Measurements from ENCODE around the gene TMPRSS4.

GRCh38 chr11:118161786-118162185 is 84.9 kb downstream of the TMPRSS4 start:
- TF ChIP-seq EZH2phosphoT487 (IDR thresholded peaks at IDR 0.05; ENCODE audit: borderline replicate concordance, low read depth) = no peak
- TF ChIP-seq, protein P1, sequence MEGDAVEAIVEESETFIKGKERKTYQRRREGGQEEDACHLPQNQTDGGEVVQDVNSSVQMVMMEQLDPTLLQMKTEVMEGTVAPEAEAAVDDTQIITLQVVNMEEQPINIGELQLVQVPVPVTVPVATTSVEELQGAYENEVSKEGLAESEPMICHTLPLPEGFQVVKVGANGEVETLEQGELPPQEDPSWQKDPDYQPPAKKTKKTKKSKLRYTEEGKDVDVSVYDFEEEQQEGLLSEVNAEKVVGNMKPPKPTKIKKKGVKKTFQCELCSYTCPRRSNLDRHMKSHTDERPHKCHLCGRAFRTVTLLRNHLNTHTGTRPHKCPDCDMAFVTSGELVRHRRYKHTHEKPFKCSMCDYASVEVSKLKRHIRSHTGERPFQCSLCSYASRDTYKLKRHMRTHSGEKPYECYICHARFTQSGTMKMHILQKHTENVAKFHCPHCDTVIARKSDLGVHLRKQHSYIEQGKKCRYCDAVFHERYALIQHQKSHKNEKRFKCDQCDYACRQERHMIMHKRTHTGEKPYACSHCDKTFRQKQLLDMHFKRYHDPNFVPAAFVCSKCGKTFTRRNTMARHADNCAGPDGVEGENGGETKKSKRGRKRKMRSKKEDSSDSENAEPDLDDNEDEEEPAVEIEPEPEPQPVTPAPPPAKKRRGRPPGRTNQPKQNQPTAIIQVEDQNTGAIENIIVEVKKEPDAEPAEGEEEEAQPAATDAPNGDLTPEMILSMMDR (IDR thresholded peaks at IDR 0.05) = no peak
- TF ChIP-seq, protein P2, sequence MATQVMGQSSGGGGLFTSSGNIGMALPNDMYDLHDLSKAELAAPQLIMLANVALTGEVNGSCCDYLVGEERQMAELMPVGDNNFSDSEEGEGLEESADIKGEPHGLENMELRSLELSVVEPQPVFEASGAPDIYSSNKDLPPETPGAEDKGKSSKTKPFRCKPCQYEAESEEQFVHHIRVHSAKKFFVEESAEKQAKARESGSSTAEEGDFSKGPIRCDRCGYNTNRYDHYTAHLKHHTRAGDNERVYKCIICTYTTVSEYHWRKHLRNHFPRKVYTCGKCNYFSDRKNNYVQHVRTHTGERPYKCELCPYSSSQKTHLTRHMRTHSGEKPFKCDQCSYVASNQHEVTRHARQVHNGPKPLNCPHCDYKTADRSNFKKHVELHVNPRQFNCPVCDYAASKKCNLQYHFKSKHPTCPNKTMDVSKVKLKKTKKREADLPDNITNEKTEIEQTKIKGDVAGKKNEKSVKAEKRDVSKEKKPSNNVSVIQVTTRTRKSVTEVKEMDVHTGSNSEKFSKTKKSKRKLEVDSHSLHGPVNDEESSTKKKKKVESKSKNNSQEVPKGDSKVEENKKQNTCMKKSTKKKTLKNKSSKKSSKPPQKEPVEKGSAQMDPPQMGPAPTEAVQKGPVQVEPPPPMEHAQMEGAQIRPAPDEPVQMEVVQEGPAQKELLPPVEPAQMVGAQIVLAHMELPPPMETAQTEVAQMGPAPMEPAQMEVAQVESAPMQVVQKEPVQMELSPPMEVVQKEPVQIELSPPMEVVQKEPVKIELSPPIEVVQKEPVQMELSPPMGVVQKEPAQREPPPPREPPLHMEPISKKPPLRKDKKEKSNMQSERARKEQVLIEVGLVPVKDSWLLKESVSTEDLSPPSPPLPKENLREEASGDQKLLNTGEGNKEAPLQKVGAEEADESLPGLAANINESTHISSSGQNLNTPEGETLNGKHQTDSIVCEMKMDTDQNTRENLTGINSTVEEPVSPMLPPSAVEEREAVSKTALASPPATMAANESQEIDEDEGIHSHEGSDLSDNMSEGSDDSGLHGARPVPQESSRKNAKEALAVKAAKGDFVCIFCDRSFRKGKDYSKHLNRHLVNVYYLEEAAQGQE (IDR thresholded peaks at IDR 0.05; ENCODE audit: low read depth, low read length) = no peak
- TF ChIP-seq USF2 (IDR thresholded peaks at IDR 0.05; ENCODE audit: borderline replicate concordance, low read depth, low read length) = no peak
- no peak for TF ChIP-seq YY1 (IDR thresholded peaks at IDR 0.05; ENCODE audit: low read depth)
- TF ChIP-seq MXI1 (IDR thresholded peaks at IDR 0.05; ENCODE audit: low read depth, low read length) = no peak
- TF ChIP-seq, protein P3, sequence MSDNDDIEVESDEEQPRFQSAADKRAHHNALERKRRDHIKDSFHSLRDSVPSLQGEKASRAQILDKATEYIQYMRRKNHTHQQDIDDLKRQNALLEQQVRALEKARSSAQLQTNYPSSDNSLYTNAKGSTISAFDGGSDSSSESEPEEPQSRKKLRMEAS (IDR thresholded peaks at IDR 0.05; ENCODE audit: low read depth) = no peak
- no peak for TF ChIP-seq TEAD4 (IDR thresholded peaks at IDR 0.05; ENCODE audit: borderline replicate concordance, insufficient read depth)
- TF ChIP-seq, protein P4, sequence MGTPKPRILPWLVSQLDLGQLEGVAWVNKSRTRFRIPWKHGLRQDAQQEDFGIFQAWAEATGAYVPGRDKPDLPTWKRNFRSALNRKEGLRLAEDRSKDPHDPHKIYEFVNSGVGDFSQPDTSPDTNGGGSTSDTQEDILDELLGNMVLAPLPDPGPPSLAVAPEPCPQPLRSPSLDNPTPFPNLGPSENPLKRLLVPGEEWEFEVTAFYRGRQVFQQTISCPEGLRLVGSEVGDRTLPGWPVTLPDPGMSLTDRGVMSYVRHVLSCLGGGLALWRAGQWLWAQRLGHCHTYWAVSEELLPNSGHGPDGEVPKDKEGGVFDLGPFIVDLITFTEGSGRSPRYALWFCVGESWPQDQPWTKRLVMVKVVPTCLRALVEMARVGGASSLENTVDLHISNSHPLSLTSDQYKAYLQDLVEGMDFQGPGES (IDR thresholded peaks at IDR 0.05; ENCODE audit: low read depth, low read length) = no peak
- no peak for TF ChIP-seq RAD21 (IDR thresholded peaks at IDR 0.05; ENCODE audit: low read length)
- no peak for TF ChIP-seq TAF1 (IDR thresholded peaks at IDR 0.05; ENCODE audit: borderline replicate concordance, low read depth, low read length)
- TF ChIP-seq POLR2AphosphoS5 (IDR thresholded peaks at IDR 0.05; ENCODE audit: low read depth, low read length) = no peak

Data from SK-N-SH (cell line).